ENCODE measurements around the gene GABRA4. TPM values are rescaled to one million over a fixed set of nuclear protein-coding genes. Genes with fewer than 3 reads are reported as not detected.

GABRA4 gene
- total RNA-seq, 1 experiment from 2014 or later, result not detected

- Histone ChIP-seq H3T11ph (ENCODE audit: low read length) (no peak overlapping the region), H2AFZ (ENCODE audit: low read length) (no peak overlapping the region), H4K20me1 (ENCODE audit: control insufficient read depth, insufficient read depth, insufficient read length) (no peaks in the 10 kb centered on the region), H3K79me1 (ENCODE audit: insufficient read depth, low read depth, low read length, poor library complexity, severe bottlenecking) (no peaks in the 10 kb centered on the region), H3K9ac (ENCODE audit: extremely low read depth, insufficient read length, low read length) (no peak overlapping the region), H3K18ac (ENCODE audit: insufficient read length, low read depth, low read length) (no peak overlapping the region), H4K91ac (ENCODE audit: insufficient read length, low read depth, low read length) (no peak overlapping the region), H3K4ac (ENCODE audit: low read depth, low read length) (no peak overlapping the region), H4K5ac (ENCODE audit: insufficient read length, low read depth, low read length) (no peak overlapping the region), H3K79me2 (ENCODE audit: insufficient read depth, low read length) (no peaks in the 10 kb centered on the region), H2AK5ac (ENCODE audit: insufficient read length, low read length) (no peak overlapping the region), H3K23ac (ENCODE audit: insufficient read length, low read depth, low read length) (no peak overlapping the region), H2BK120ac (ENCODE audit: low read depth, low read length, poor library complexity, severe bottlenecking) (no peak overlapping the region), H2BK12ac (ENCODE audit: insufficient read length, low read depth, low read length) (no peak overlapping the region), H3K27me3 (ENCODE audit: insufficient read depth, low read length) (no peaks in the 10 kb centered on the region), H4K8ac (replicated peaks; ENCODE audit: insufficient read length, low read depth, low read length) (no peak overlapping the region), H2BK20ac (ENCODE audit: low read depth, low read length, poor library complexity, severe bottlenecking) (no peak overlapping the region), H2BK5ac (ENCODE audit: insufficient read length, low read length) (no peak overlapping the region), H3K14ac (ENCODE audit: insufficient read depth, low read length) (no peak overlapping the region), H3K4me2 (ENCODE audit: insufficient read depth, insufficient read length, low read length) (no peak overlapping the region), H3K56ac (ENCODE audit: insufficient read length, low read depth, low read length) (no peak overlapping the region), H2BK15ac (ENCODE audit: low read depth, low read length) (no peak overlapping the region), H3K9me3 (ENCODE audit: control insufficient read depth, low read depth, low read length) (no peaks in the 10 kb centered on the region), H3K23me2 (ENCODE audit: insufficient read length, low read depth, low read length, poor library complexity, severe bottlenecking) (no peaks in the 10 kb centered on the region), H3K4me1 (ENCODE audit: insufficient read depth, low read length) (no peaks in the 10 kb centered on the region), H3K27ac (ENCODE audit: insufficient read length, low read depth, low read length) (no peak overlapping the region)
- no peak overlapping the region for H3K4me3 Mint-ChIP-seq
- no peak for TF ChIP-seq CTCF (conservative IDR thresholded peaks at IDR 0.05)
- no peaks in the 10 kb centered on the region for H3K36me3 Mint-ChIP-seq (ENCODE audit: insufficient read depth in 1 of 3, low read depth in 3 of 3)
- no peak overlapping the region for H3K27ac Mint-ChIP-seq
- H3K4me1 Mint-ChIP-seq, result 0 out of 4 replicates have a peak, but pooled peaks cover 0 to 2% of the 10 kb centered on the region in 2 experiments
- DNase-seq, result no peak
- H3K9me3 Mint-ChIP-seq, result no peaks in the 10 kb centered on the region; a peak in 1 of 5 replicates
- no peaks in the 10 kb centered on the region for H3K27me3 Mint-ChIP-seq (ENCODE audit: low read depth)
- WGBS (ENCODE audit: extremely low coverage, insufficient read length, low lambda C conversion rate), result no CpG with 5 or more reads among the region's 5 CpGs
Observed at GRCh38 chr4:46894826-46895225, 98.6 kb downstream of the GABRA4 start.
